Endothelial cell of umbilical vein (primary cell): ENCODE results near the gene OSBPL10. TPM values are rescaled to one million over a fixed set of nuclear protein-coding genes. Genes with fewer than 3 reads are reported as not detected.

Experiments
- BruUV-seq: library from RNA; stranded (reverse); fragments of 400-500 nt; replicated peaks from 2 replicates; lab custom pipeline; 2021; lab: Mats Ljungman, UMichigan
- CTCF ChIA-PET: fragments of 300-600, 350-600 bp; sonication (Branson Sonifier 250); formaldehyde crosslinking; loops from one replicate; lab custom pipeline; 2021; ENCODE audit warnings: antibody characterized with exemption, inconsistent platforms; lab: Charles Lee
- POLR2A ChIA-PET: fragments of 300-600, 350-600 bp; sonication (Branson Sonifier 250); formaldehyde crosslinking; loops from one replicate; lab custom pipeline; 2021; ENCODE audit warnings: antibody characterized with exemption, inconsistent platforms; lab: Charles Lee
- DNase-seq: peaks from one replicate; pipeline ENCODE4 v3.0.0-alpha.2; 2011; ENCODE audit warnings: low read depth, low spot score
- FAIRE-seq: peaks from 2 replicates; lab custom pipeline; 2011; peaks lifted over from hg19 to GRCh38; lab: Jason Lieb, UNC
- H2AFZ ChIP-seq: 2 replicates; pipeline ENCODE4 v1.6.0; 2012; ENCODE audit warnings: low read depth, low read length, control low read depth, inconsistent platforms
- H3K27ac ChIP-seq: 2 replicates; pipeline ENCODE4 v1.5.1; 2011; ENCODE audit warnings: low read depth, mild to moderate bottlenecking, control low read depth, low read length, moderate library complexity; ENCODE audit not compliant: insufficient read depth
- H3K27me3 ChIP-seq, 2 experiments: 2 replicates each; pipeline versions ENCODE4 v1.6.0 to v1.6.1; 2011; ENCODE audit warnings: low read length in 2 of 2, mixed read lengths in 1 of 2; ENCODE audit not compliant: control insufficient read depth in 2 of 2, insufficient read depth in 2 of 2
- H3K36me3 ChIP-seq, 2 experiments: 2 replicates in 1 of 2; 3 replicates in 1 of 2; pipeline ENCODE4 v1.5.1; 2011; ENCODE audit warnings: low read length in 2 of 2, mild to moderate bottlenecking in 1 of 2, moderate library complexity in 1 of 2; ENCODE audit not compliant: control insufficient read depth in 2 of 2, insufficient read depth in 2 of 2; ENCODE audit errors: extremely low read depth in 1 of 2
- H3K4me1 ChIP-seq: 3 replicates; pipeline ENCODE4 v1.5.1; 2011; ENCODE audit warnings: mild to moderate bottlenecking, low read length; ENCODE audit not compliant: control insufficient read depth, insufficient read depth; ENCODE audit errors: extremely low read depth
- H3K4me2 ChIP-seq: 2 replicates; pipeline ENCODE4 v1.6.1; 2011; ENCODE audit warnings: low read length, control low read depth, mixed read lengths; ENCODE audit not compliant: insufficient read depth
- H3K4me3 ChIP-seq, 3 experiments: fragments of 200-600 bp in 1 of 3; sonication (generic), shearing (Covaris generic) in 1 of 3; replicated peaks in 1 of 3; 2 replicates each; pipeline ENCODE4 v1.5.1; 2011 to 2016; ENCODE audit warnings: control low read depth in 3 of 3, low read length in 3 of 3, mild to moderate bottlenecking in 2 of 3, inconsistent platforms in 1 of 3, low read depth in 1 of 3, moderate library complexity in 1 of 3; ENCODE audit not compliant: insufficient read depth in 1 of 3
- H3K79me2 ChIP-seq: 2 replicates; pipeline ENCODE4 v1.6.0; 2012; ENCODE audit warnings: low read length, inconsistent platforms; ENCODE audit not compliant: control insufficient read depth, insufficient read depth
- H3K9ac ChIP-seq: replicated peaks from 2 replicates; pipeline ENCODE3; 2011; ENCODE audit warnings: low read length, control low read depth; ENCODE audit not compliant: insufficient read depth; ENCODE audit errors: extremely low read depth
- H3K9me1 ChIP-seq: replicated peaks from 3 replicates; pipeline ENCODE4 v1.6.0; 2011; ENCODE audit warnings: mild to moderate bottlenecking, low read length; ENCODE audit not compliant: control insufficient read depth, insufficient read depth; ENCODE audit errors: extremely low read depth
- H3K9me3 ChIP-seq: replicated peaks from 2 replicates; pipeline ENCODE4 v1.5.1; 2012; ENCODE audit warnings: low read length, inconsistent platforms; ENCODE audit not compliant: control insufficient read depth, insufficient read depth
- H4K20me1 ChIP-seq: replicated peaks from 2 replicates; pipeline ENCODE3; 2011; ENCODE audit warnings: mild to moderate bottlenecking, low read length; ENCODE audit not compliant: control insufficient read depth, insufficient read depth; ENCODE audit errors: extremely low read depth
- EZH2 ChIP-seq: IDR thresholded peaks from 2 replicates; pipeline ENCODE4 v1.6.1; 2012; ENCODE audit warnings: borderline replicate concordance, low read depth, mild to moderate bottlenecking, moderate library complexity, low read length, inconsistent platforms; ENCODE audit not compliant: severe bottlenecking
- FOS ChIP-seq: IDR thresholded peaks from 2 replicates; pipeline ENCODE4 v1.6.1; 2011; ENCODE audit warnings: mild to moderate bottlenecking, low read length, moderate library complexity, borderline replicate concordance; ENCODE audit not compliant: insufficient read depth
- GATA2 ChIP-seq: IDR thresholded peaks from 2 replicates; pipeline ENCODE4 v1.7.0; 2011; ENCODE audit warnings: low read depth, mild to moderate bottlenecking, moderate library complexity, mixed read lengths, low read length; ENCODE audit not compliant: insufficient read length, insufficient read depth
- JUN ChIP-seq: IDR thresholded peaks from 2 replicates; pipeline ENCODE4 v1.6.1; 2011; ENCODE audit warnings: borderline replicate concordance, low read depth; ENCODE audit not compliant: insufficient read length, insufficient read depth
- MYC ChIP-seq: IDR thresholded peaks from one replicate; pipeline ENCODE4 v1.6.1; 2011; ENCODE audit warnings: mild to moderate bottlenecking, low read depth, low read length
- POLR2A ChIP-seq: IDR thresholded peaks from 2 replicates; pipeline ENCODE4 v1.6.1; 2012; ENCODE audit warnings: low read depth, mild to moderate bottlenecking, control low read depth, low read length
- POLR2AphosphoS5 ChIP-seq: IDR thresholded peaks from 2 replicates; pipeline ENCODE4 v1.6.1; 2012; ENCODE audit warnings: low read depth, mild to moderate bottlenecking, control low read depth, low read length, moderate library complexity; ENCODE audit not compliant: insufficient read depth
- dilution Hi-C: fragments of 300-500 bp; cut with MboI; formaldehyde crosslinking; loops from one replicate; pipeline ENCODE4 v1.15.0; 2019; ENCODE audit warnings: low sequenced_read_pairs; ENCODE audit not compliant: extremely low pct_ligation_motif_present
- intact Hi-C: fragments of 100-400 bp; cut with micrococcal nuclease; formaldehyde crosslinking; loops from one replicate; pipeline ENCODE4 v1.10.0; 2022
- polyA plus RNA-seq, 4 experiments: library from polyadenylated mRNA; depleted of rRNA in 3 of 4; stranded (reverse) in 3 of 4; unstranded in 1 of 4; fragments of >200 nt; gene quantifications; 2 replicates each; pipeline versions ENCODE4 v1.2.1 to v1.2.3, GENCODE V29; 2011 to 2012; ENCODE audit warnings: missing spikeins in 1 of 4
- total RNA-seq: library from RNA; stranded (reverse); gene quantifications from 2 replicates; pipeline ENCODE4 v1.2.3, GENCODE V29; 2021
- TF ChIP-seq, protein P1 (sequence below): IDR thresholded peaks from 2 replicates; pipeline ENCODE4 v1.6.1; 2011; ENCODE audit not compliant: insufficient read depth, insufficient read length
- TF ChIP-seq, protein P2 (sequence below), 2 donors: IDR thresholded peaks; 1 replicate in 1 of 2; 2 replicates in 1 of 2; pipeline ENCODE4 v1.5.1; 2011; ENCODE audit warnings: low read length in 2 of 2, mild to moderate bottlenecking in 2 of 2, moderate library complexity in 2 of 2, control low read depth in 1 of 2, inconsistent platforms in 1 of 2, low read depth in 1 of 2; ENCODE audit not compliant: insufficient read depth in 1 of 2; ENCODE audit errors: extremely low read depth in 1 of 2

The OSBPL10 gene
- total and polyA plus RNA-seq, 2 donors (not counting 3 experiments of a cell fraction or from before 2014, with no cell fraction given) = 10.8 to 47.6 TPM

DNA sequence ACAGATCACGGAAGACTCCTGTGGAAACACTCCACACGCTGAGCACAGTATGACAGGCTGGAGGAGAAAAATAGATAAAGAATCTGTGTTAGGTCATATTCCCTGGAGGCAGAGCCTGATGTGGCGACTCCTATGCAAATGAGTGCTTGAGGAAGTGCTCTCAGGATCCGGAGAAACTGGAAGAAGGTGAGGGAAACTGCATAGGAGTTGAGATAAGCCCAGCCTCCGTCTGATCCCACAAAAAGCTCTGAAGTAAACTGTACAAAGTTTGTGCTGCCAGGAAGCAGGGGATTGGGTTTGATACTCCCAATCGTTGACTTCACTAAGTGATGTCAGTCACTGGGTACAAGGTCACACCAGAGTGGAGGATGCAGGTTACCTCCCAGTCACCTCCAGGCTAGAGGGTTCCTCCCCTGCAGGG, 33.4 kb downstream of the OSBPL10 start:
- Histone ChIP-seq H3K9ac (no peak overlapping the region), H3K9me1 (no peaks in the 10 kb centered on the region), H3K4me3 (no peak overlapping the region), H3K27ac (no peak overlapping the region), H4K20me1 (no peaks in the 10 kb centered on the region), H3K4me2 (no peak overlapping the region), H2AFZ (no peak overlapping the region), H3K27me3 (no peaks in the 10 kb centered on the region), H3K79me2 (peaks cover 13% of the 10 kb centered on the region), H3K9me3 (no peaks in the 10 kb centered on the region), H3K4me1 (no peaks in the 10 kb centered on the region), H3K36me3 (no peaks in the 10 kb centered on the region)
- FAIRE-seq = no peak
- DNase-seq = no peak
- dilution Hi-C loops = no loop called here
- ChIA-PET CTCF (interaction anchor here (1.2 to 1.3 kb wide), 2 partner anchors 13 kb away, joined by 4 to 5 read pairs; no protein-coding TSS in a partner anchor), POLR2A (no interaction called here)
- BruUV-seq = no TSS peak
- intact Hi-C loops = no loop called here
- TF ChIP-seq POLR2AphosphoS5 = no peak
- TF ChIP-seq, protein P1, sequence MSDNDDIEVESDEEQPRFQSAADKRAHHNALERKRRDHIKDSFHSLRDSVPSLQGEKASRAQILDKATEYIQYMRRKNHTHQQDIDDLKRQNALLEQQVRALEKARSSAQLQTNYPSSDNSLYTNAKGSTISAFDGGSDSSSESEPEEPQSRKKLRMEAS = no peak
- TF ChIP-seq JUN = no peak
- no peak for TF ChIP-seq EZH2
- no peak for TF ChIP-seq MYC
- TF ChIP-seq FOS = no peak
- TF ChIP-seq, protein P2, sequence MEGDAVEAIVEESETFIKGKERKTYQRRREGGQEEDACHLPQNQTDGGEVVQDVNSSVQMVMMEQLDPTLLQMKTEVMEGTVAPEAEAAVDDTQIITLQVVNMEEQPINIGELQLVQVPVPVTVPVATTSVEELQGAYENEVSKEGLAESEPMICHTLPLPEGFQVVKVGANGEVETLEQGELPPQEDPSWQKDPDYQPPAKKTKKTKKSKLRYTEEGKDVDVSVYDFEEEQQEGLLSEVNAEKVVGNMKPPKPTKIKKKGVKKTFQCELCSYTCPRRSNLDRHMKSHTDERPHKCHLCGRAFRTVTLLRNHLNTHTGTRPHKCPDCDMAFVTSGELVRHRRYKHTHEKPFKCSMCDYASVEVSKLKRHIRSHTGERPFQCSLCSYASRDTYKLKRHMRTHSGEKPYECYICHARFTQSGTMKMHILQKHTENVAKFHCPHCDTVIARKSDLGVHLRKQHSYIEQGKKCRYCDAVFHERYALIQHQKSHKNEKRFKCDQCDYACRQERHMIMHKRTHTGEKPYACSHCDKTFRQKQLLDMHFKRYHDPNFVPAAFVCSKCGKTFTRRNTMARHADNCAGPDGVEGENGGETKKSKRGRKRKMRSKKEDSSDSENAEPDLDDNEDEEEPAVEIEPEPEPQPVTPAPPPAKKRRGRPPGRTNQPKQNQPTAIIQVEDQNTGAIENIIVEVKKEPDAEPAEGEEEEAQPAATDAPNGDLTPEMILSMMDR (IDR thresholded peaks at IDR 0.05; ENCODE audit: extremely low read depth in 1 of 2, insufficient read depth in 1 of 2, low read depth in 1 of 2, low read length in 2 of 2) = no peak
- no peak for TF ChIP-seq GATA2
- no peak for TF ChIP-seq POLR2A
